Tibial nerve (tissue), 4 donors: Measurements from ENCODE around the gene COL4A1.

Experiments
- EP300 ChIP-seq, 2 donors: sonication (generic); formaldehyde crosslinking; IDR thresholded peaks; one replicate each; pipeline ENCODE4 v1.6.1; 2017; ENCODE audit warnings: antibody characterized with exemption in 2 of 2, mild to moderate bottlenecking in 1 of 2
- POLR2A ChIP-seq, 2 donors: fragments of 450-650 bp; IDR thresholded peaks; one replicate each; pipeline ENCODE4 v1.6.1; 2017; ENCODE audit warnings: antibody characterized with exemption in 2 of 2, mild to moderate bottlenecking in 2 of 2, moderate library complexity in 2 of 2
- TF ChIP-seq, protein P1 (sequence below), 5 experiments: fragments of 200-600 bp in 3 of 5; fragments of 450-650 bp in 2 of 5; sonication (generic) in 3 of 5; IDR thresholded peaks; one replicate each; pipeline ENCODE4 v1.5.1; 2016 to 2019; ENCODE audit warnings: antibody characterized with exemption in 5 of 5, mild to moderate bottlenecking in 3 of 5, moderate library complexity in 2 of 5

DNA sequence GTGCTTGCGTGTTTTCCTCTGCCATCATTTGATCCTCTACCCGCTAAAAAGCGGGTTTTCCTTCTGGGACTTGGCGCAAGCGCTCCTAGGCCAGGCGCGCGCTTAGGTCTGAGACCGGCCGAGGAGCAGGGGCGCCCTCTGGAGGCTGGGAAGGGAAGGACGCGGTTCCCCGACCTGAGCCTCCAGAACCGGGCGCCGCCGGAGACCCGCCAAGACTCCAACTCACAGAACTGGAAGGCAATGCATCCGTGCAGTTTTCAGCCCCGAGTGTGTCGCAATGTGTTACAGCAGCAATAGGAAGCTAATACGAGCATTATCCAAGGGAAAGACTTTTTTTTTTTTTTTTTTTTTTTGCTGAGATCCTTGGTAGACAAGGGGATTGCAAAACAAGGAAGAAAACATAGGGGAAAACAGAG is 190.9 kb downstream of the COL4A1 start:
- TF ChIP-seq, protein P1, sequence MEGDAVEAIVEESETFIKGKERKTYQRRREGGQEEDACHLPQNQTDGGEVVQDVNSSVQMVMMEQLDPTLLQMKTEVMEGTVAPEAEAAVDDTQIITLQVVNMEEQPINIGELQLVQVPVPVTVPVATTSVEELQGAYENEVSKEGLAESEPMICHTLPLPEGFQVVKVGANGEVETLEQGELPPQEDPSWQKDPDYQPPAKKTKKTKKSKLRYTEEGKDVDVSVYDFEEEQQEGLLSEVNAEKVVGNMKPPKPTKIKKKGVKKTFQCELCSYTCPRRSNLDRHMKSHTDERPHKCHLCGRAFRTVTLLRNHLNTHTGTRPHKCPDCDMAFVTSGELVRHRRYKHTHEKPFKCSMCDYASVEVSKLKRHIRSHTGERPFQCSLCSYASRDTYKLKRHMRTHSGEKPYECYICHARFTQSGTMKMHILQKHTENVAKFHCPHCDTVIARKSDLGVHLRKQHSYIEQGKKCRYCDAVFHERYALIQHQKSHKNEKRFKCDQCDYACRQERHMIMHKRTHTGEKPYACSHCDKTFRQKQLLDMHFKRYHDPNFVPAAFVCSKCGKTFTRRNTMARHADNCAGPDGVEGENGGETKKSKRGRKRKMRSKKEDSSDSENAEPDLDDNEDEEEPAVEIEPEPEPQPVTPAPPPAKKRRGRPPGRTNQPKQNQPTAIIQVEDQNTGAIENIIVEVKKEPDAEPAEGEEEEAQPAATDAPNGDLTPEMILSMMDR (IDR thresholded peaks at IDR 0.05): peak; percentile 56 to 65 (median 63)
- TF ChIP-seq POLR2A (IDR thresholded peaks at IDR 0.05): no peak
- peak in 1 of 2 donors; percentile 9 for TF ChIP-seq EP300 (IDR thresholded peaks at IDR 0.05)
